GM10266 (cell line): ENCODE measurements around the gene VPS13D.

Experiments
- DNase-seq: peaks from one replicate; pipeline ENCODE4 v3.0.0; 2012; ENCODE audit errors: extremely low spot score
- CTCF ChIP-seq: IDR thresholded peaks from 2 replicates; pipeline ENCODE4 v1.5.1; 2012; ENCODE audit warnings: mild to moderate bottlenecking, low read depth; ENCODE audit not compliant: control insufficient read depth, insufficient read depth; ENCODE audit errors: missing control alignments

VPS13D gene

GRCh38 chr1:12426030-12426429, 196.2 kb downstream of the VPS13D start:
- no peak for DNase-seq
- no peak for TF ChIP-seq CTCF

GRCh38 chr1:12428334-12428733, 198.5 kb downstream of the VPS13D start:
- DNase-seq: no peak
- no peak for TF ChIP-seq CTCF

GRCh38 chr1:12430525-12430924, 200.7 kb downstream of the VPS13D start:
- no peak for TF ChIP-seq CTCF
- DNase-seq: no peak

- TF ChIP-seq CTCF: no peak
- DNase-seq: no peak
Measured at GRCh38 chr1:12432897-12433296, 203.1 kb downstream of the VPS13D start.

- no peak for DNase-seq
- no peak for TF ChIP-seq CTCF
Measured at GRCh38 chr1:12433323-12434053, 203.7 kb downstream of the VPS13D start.

- DNase-seq: no peak
- no peak for TF ChIP-seq CTCF
Measured at GRCh38 chr1:12434174-12434573, 204.3 kb downstream of the VPS13D start.

- no peak for DNase-seq
- no peak for TF ChIP-seq CTCF
Measured at GRCh38 chr1:12434686-12435085, 204.9 kb downstream of the VPS13D start.
